Nephron (organoid): ENCODE data around the gene FPGT.
"Not testable (repeated sequence)": the region's sequence is repeated elsewhere in the genome, so short reads cannot be mapped to it uniquely, and the experiment has no call there.

Experiments used
- H3K27ac Mint-ChIP-seq, 3 experiments: 2 replicates each; pipeline ENCODE4 v1.8.0; 2020; ENCODE audit warnings: mixed read lengths in 3 of 3, mild to moderate bottlenecking in 2 of 3, moderate library complexity in 1 of 3
- H3K27me3 Mint-ChIP-seq: 2 replicates; pipeline ENCODE4 v1.8.0; 2021; ENCODE audit warnings: low read depth, mild to moderate bottlenecking, moderate library complexity, mixed read lengths
- H3K36me3 Mint-ChIP-seq: 2 replicates; pipeline ENCODE4 v1.8.0; 2020; ENCODE audit warnings: low read depth, mixed read lengths
- H3K4me1 Mint-ChIP-seq: 2 replicates; pipeline ENCODE4 v1.8.0; 2020; ENCODE audit warnings: mixed read lengths
- H3K4me3 Mint-ChIP-seq, 3 experiments: 2 replicates each; pipeline ENCODE4 v1.8.0; 2020; ENCODE audit warnings: mild to moderate bottlenecking in 3 of 3, mixed read lengths in 3 of 3, moderate library complexity in 2 of 3
- H3K9me3 Mint-ChIP-seq: 2 replicates; pipeline ENCODE4 v1.8.0; 2020; ENCODE audit warnings: mixed read lengths
- TF ChIP-seq, protein P1 (sequence below), 3 experiments: fragments of 200-600 bp; sonication (generic); IDR thresholded peaks; one replicate each; pipeline ENCODE4 v1.5.0; 2021; ENCODE audit warnings: antibody characterized with exemption in 3 of 3; ENCODE audit not compliant: unreplicated experiment in 3 of 3

The FPGT gene

DNA sequence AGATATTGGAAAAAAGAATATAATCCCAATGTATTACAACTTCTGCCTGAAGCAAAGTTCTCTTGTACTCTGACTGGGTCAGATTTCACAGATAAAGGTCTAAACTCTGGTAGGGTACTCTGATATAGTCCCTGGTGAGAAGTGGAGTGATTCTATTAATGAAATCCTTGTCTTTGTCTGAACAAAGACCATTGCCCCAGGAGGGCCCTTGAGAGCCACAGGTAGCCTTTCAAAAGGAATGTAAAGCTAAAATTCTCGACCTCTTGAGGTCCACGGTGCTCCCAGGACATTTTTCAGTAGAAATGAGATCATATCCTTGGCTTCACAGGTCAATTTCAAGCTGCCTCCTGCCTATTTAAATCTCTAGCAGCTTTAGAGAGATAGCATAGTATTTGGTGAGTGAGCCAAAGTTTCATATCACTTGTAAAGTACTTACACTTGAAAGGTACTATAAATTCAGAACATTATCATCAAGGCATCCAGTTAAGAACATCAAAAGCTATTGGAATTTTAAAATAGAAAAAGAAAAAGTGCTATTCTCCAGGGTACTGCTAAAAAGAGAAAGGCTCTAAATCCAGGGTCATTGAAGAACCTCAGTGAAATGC, 47.2 kb downstream of the FPGT start:
- no peak overlapping the region for H3K4me3 Mint-ChIP-seq
- H3K27me3 Mint-ChIP-seq = no peaks in the 10 kb centered on the region
- H3K27ac Mint-ChIP-seq = peak overlapping the region; percentile 67 to 89 (median 85)
- H3K4me1 Mint-ChIP-seq = peaks cover 31% of the 10 kb centered on the region
- TF ChIP-seq, protein P1, sequence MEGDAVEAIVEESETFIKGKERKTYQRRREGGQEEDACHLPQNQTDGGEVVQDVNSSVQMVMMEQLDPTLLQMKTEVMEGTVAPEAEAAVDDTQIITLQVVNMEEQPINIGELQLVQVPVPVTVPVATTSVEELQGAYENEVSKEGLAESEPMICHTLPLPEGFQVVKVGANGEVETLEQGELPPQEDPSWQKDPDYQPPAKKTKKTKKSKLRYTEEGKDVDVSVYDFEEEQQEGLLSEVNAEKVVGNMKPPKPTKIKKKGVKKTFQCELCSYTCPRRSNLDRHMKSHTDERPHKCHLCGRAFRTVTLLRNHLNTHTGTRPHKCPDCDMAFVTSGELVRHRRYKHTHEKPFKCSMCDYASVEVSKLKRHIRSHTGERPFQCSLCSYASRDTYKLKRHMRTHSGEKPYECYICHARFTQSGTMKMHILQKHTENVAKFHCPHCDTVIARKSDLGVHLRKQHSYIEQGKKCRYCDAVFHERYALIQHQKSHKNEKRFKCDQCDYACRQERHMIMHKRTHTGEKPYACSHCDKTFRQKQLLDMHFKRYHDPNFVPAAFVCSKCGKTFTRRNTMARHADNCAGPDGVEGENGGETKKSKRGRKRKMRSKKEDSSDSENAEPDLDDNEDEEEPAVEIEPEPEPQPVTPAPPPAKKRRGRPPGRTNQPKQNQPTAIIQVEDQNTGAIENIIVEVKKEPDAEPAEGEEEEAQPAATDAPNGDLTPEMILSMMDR (IDR thresholded peaks at IDR 0.05; ENCODE audit: unreplicated experiment in 3 of 3) = no peak
- peaks cover 2% of the 10 kb centered on the region for H3K9me3 Mint-ChIP-seq
- H3K36me3 Mint-ChIP-seq = peaks cover 3% of the 10 kb centered on the region

DNA sequence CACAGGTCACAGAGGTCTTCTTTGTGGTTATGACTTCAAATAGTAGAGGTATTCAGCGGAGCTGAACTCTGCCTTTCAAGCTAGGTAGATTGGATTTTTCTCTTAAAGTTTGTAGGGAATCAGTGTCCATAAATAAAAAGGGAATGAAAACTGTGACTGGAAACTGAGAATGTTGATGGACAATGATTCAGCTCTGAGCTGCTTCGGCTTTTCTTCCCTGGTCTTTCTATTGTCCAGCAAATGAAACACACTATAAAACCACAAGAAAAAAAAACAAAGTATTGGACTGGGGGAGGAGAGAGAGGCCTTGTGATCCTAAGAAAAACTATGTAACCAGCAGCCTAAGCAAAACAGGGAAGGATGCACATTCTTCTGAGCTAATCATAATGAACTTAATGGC, 48.3 kb downstream of the FPGT start:
- TF ChIP-seq, protein P1 (IDR thresholded peaks at IDR 0.05; ENCODE audit: unreplicated experiment in 3 of 3) = no peak
- Mint-ChIP-seq H3K27ac (peak overlapping the region; percentile 67 to 89 (median 85)), H3K36me3 (peaks cover 3% of the 10 kb centered on the region), H3K9me3 (peaks cover 2% of the 10 kb centered on the region), H3K4me3 (no peak overlapping the region), H3K4me1 (peaks cover 31% of the 10 kb centered on the region), H3K27me3 (no peaks in the 10 kb centered on the region)

DNA sequence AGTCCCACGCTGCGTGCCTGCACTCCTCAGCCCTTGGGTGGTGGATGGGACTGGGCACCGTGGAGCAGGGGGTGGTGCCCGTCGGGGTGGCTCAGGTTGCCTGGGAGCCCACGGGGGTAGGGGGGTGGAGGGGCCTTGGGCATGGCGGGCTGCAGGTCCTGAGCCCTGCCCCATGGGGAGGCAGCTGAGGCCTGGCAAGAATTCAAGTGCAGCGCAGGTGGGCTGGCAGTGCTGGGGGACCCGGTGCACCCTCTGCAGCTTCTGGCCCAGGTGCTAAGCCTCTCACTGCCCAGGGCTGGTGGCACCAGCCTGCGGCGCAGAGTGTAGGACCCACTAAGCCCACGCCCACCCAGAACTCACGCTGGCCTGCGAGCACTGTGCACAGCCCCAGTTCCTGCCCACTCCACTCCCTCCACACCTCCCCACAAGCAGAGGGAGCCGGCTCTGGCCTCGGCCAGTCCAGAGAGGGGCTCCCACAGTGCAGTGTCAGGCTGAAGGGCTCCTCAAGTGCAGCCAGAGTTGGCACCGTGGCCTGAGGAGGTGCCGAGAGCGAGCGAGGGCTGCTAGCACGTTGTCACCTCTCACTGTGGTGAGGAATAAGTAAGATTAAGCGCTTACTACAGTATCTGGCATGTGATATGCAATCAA, 50.0 kb downstream of the FPGT start:
- Mint-ChIP-seq H3K9me3 (peaks cover 2% of the 10 kb centered on the region), H3K27me3 (no peaks in the 10 kb centered on the region), H3K36me3 (peaks cover 3% of the 10 kb centered on the region), H3K27ac (no peak overlapping the region), H3K4me3 (no peak overlapping the region), H3K4me1 (peaks cover 31% of the 10 kb centered on the region)
- TF ChIP-seq, protein P1 (IDR thresholded peaks at IDR 0.05; ENCODE audit: unreplicated experiment in 3 of 3) = no peak

DNA sequence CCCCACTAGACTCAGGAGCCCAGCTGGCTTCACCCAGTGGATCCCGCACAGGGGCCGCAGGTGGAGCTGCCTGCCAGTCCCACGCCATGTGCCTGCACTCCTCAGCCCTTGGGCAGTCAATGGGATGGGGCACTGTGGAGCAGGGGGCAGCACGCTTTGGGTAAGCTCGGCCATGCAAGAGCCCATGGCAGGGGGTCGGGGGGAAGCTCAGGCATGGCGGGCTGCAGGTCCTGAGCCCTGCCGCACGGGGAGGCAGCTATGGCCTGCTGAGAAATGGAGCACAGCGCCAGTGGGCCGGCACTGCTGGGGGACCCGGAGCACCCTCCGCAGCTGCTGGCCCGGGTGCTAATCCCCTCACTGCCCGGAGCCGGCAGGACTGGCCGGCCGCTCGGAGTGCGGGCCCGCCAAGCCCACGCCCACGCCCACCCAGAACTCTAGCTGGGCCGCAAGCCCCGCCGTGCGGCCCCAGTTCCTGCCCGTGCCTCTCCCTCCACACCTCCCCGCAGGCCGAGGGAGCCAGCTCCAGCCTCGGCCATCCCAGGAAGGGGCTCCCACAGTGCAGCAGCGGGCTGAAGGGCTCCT, 55.3 kb downstream of the FPGT start:
- not testable (repeated sequence) for H3K27ac Mint-ChIP-seq, H3K4me3 Mint-ChIP-seq, H3K27me3 Mint-ChIP-seq, H3K36me3 Mint-ChIP-seq, H3K4me1 Mint-ChIP-seq, H3K9me3 Mint-ChIP-seq
